SKM-1 treated with dmso at 0.1 percent for 144 hours (cell line): ENCODE results near the gene ITPKA.

Experiments used
- DNase-seq: peaks from one replicate; lab custom pipeline; 2025; ENCODE audit not compliant: unreplicated experiment; lab: John Stamatoyannopoulos, UW

Gene ITPKA

DNA sequence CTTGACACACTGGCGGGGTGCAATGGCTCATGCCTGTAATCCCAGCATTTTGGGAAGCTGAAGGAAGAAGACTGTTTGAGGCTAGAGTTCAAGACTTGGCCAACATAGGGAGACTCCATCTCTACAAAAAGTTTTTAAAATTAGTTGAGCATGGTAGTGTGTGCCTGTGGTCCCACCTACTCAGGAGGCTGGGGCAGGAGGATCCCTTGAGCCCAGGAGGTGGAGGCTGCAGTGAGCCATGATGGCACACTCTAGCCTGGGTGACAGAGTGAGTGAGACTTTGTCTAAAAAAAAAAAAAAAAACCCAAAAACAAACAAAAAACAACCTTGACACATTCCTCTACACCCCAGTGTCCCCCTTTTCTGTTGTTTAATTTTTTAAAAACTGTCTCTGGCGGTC, 4.0 kb upstream of the ITPKA start:
- no peak for DNase-seq

DNA sequence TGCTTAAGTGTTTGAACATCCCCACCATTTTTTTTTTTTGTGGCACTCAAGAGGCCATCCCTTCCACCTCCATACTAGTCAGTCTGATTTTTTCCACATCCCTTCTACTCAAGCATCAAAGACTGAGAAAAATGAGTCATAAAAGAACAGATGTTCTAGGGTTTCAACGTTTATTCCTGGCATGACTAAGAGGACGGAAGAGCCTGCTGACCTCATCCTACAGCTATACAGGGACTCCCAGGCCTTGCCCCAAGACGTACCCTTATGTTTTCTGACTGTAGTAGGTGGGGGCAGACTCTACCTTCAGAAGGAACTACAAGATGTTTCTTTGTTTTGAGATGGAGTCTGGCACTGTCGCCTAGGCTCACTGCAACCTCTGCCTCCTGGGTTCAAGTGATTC, 3.3 kb upstream of the ITPKA start:
- no peak for DNase-seq

DNA sequence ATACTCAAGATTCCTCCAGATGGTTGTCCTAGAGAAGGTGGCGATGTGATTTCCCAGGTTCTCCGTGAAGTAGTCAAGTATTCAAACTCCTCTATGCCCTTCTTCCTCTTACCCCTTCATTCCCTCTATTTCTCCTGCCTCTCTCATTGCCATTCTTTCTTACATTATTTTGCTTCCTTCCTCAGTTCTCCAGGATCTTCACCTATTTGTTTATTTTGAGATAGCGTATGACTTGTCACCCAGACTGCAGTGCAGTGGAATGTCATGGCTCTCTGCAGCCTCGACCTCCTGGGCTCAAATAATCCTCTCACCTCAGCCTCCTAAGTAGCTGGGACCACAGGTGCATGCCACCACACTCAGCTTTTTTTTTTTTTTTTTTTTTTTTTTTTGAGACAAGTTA, 1.8 kb upstream of the ITPKA start:
- DNase-seq: no peak

DNA sequence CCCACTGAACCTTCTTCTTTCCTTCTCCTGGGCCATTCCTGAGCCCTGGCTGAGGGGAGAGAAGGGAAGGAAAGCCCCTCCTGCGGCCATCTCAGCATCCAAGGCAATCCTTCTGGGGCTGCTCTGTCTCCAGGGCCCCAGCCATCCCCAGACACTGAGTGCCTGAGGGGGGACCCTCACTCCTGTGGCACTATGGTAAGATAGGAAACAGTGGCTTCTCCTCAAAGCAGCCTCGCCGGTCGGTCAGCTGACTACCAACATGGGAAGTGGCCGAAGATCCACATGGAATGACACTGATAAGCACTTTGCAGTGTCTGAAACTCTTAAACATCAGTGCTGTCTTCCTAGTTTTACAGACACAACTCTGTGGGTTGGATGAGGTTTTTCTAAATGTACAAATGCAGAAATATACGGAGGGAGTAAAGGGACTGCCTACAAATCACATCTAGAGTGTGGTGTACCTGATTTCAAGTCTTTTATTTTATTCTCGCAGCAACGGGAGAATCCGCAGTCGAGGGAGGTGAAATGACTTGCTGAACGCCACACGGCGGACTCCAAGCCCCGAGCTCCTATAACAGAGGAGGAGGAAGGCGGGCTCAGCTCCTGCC, 973 bp upstream of the ITPKA start:
- DNase-seq: no peak

DNA sequence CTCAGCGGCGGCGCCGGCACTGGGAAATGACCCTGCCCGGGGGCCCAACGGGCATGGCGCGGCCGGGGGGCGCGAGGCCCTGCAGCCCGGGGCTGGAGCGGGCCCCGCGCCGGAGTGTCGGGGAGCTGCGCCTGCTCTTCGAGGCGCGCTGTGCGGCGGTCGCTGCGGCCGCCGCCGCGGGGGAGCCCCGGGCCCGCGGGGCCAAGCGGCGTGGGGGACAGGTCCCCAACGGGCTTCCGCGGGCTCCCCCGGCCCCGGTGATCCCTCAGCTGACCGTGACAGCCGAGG, 172 bp downstream of the ITPKA start:
- no peak for DNase-seq

DNA sequence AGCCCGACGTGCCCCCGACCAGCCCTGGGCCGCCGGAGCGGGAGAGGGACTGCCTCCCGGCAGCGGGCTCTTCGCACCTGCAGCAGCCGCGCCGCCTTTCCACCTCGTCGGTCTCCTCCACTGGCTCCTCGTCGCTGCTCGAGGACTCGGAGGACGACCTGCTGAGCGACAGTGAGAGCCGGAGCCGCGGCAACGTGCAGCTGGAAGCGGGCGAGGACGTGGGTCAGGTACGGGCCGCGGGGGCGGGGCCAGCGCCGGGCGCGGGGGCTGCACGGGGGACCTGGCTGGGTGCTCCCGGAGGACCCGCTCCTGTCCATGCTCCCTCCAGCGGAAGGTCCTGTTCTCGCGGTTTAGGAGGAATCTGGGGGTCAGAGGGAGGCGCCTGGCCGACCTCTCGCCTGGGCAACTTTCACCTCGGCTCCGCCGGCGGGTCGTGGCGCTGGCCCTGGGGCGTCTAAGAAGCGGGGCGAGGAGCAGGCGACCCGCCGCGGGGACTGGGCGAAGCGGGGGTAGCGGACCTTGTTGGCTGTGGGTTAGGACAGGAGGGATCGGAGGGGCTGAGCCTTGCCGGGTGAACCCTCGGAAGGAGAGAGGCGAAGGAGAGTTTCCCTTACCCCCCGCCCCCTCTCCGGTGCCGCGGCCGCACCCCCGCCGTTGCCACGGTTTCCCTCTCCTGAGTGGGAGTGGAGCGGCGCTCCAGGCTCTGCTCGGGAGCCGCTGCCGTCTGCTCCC, 682 bp downstream of the ITPKA start:
- DNase-seq: no peak

DNA sequence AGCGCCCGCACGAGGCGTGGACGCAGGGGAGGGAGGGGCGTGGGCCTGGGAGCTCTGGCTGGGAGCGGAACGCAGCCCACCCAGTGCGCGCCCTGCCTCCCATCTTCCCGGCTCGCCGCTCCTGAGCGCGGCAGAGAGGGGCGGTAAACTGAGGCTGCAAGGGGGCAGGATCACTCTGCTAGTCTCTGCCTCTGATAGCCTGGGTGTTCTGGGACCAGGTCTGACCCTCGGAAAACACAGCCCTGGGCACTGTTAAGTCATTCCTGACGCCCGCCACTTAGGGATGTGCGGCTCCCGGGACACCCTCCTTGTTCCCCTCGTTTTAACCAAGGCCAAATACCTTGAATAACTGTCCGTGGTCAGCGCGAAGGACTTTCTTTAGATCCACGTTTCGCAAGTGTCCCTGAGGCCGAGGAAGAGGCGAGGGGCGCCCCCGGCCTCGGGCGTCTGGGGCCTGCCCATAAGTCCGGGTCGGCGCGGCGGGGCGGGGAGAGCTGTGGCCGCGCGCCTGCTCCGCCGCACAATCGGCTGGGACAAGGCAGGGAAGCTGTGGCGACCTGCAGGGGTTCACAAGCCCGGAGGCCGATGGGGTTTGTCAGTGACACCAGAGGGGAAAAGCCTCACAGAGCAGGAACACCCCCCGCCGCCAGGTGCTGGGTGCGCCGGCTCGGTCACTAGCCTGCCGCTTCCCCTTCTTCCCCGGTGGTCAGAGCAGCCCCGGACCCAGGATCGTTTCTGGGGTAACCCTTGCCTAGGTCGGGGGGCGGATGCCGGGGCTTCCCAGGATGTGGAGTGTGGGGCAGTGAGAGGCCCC, 1.5 kb downstream of the ITPKA start:
- no peak for DNase-seq

DNA sequence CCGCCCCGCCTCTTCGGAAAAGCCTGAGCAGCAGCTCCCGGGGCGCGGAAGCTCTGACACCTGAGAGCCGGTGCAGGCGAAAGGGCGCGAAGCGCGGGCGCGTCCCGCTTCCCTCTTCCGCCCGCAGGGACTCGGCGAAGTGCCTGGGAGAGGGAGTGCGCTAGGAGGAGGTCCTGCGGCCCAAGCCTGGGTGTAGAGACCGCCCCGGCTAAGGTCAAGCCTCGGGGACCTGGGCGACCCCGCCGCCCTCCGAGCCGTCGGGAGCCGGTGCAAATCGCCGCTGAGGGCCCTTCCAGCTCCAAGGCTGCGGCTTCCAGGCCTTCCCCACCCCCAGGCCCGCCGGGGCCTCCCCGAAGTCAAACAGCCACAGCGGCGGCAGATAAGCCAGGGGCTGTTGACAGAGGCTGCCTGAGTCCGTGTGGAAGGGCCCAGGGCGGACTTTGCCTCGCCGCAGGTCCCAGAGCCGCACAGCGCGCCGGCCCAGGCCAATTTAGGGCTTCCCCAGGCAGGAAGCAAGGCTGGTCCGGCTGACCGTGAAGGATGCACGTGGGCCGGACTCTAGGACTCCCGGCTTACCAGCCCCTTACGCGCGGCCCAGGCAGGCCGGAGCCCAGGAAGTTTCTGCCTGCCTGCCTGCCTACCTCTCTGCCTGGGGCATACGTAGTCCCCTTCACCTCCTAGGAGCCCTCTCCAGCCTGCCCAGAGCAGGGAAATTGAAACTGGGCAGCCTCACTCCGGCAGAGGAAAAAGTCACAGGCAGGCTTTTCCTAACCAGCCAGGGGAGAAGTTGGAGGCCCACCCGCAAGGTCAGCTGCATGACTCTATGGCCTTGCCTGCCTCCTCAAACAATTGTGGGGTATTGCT, 2.3 kb downstream of the ITPKA start:
- no peak for DNase-seq

DNA sequence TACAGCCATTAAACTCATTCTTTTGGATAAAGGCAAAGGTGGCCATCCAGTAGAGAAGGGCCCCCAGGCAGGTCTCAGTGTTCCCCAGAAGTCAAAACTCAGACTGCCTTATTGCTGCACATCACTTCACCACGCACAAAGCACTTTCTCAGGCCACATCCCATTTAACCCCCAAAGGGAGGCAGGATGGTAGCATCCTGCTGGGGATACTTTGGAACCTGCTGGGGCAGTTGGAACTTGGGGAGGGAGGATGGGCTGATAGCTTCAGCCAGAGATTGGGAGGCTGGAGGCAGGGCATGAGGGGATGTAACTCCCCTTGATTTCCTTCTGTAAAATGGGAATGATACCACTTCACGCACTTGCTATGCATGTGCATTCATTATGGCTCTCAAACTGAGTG, 5.0 kb downstream of the ITPKA start:
- no peak for DNase-seq

DNA sequence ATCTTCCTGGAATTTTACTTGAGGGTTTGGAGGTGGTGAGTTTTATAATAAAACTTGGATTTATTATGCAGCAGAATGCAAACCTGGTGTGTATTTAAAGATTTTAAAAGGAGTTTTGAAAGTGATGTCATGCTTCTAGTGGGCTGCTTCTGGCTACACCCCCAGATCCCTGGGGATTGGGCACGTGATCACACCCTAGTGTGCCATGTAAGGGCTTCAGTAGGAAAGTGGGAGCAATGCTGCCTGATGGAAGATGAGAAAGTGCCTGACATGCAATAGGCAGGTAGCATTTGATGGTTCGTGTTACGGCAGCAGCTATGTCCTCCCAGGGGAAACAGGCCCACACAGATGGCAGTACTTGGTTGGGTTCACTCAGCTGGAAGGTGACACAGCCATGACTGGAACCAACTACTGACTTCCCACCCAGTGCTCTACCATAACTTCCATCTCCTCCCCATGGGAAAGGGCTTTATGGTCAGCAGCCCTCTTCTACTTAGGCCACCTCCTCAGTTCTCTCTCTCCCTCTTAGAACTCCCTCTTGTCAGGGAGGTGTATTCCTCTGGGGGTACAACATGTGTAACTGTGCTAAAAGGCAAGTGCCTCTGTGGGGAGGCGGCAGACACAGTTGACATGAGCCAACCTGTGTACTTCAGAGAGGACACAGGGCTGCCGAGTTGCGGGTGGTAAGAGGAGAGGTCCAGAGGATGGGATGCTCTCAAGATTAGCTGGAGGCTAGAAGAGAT, 5.6 kb downstream of the ITPKA start:
- no peak for DNase-seq

DNA sequence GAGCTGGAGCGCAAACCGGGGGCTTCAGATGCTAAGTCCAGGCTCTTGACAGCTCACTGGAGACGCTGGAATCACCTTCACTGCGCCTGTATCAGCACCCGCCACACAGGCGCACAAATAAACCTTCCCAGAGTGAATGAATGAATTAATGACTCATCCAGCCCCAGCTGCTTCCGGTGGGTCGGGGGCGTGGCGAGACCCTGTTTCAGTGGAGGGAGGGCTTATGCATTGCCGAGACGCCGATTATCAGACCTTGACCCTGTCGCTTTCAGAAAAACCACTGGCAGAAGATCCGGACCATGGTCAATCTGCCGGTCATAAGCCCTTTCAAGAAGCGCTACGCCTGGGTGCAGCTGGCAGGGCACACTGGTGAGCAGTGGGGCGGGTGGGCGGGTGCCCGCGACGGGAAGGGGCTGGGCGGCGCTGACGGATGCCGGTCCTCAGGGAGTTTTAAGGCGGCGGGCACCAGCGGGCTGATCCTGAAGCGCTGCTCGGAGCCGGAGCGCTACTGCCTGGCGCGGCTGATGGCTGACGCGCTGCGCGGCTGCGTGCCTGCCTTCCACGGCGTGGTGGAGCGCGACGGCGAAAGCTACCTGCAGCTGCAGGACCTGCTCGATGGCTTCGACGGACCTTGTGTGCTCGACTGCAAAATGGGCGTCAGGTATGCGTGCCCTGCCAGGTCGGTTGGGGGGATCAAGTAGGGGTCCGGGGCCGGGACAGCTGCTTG, 7.7 kb downstream of the ITPKA start:
- DNase-seq: no peak

DNA sequence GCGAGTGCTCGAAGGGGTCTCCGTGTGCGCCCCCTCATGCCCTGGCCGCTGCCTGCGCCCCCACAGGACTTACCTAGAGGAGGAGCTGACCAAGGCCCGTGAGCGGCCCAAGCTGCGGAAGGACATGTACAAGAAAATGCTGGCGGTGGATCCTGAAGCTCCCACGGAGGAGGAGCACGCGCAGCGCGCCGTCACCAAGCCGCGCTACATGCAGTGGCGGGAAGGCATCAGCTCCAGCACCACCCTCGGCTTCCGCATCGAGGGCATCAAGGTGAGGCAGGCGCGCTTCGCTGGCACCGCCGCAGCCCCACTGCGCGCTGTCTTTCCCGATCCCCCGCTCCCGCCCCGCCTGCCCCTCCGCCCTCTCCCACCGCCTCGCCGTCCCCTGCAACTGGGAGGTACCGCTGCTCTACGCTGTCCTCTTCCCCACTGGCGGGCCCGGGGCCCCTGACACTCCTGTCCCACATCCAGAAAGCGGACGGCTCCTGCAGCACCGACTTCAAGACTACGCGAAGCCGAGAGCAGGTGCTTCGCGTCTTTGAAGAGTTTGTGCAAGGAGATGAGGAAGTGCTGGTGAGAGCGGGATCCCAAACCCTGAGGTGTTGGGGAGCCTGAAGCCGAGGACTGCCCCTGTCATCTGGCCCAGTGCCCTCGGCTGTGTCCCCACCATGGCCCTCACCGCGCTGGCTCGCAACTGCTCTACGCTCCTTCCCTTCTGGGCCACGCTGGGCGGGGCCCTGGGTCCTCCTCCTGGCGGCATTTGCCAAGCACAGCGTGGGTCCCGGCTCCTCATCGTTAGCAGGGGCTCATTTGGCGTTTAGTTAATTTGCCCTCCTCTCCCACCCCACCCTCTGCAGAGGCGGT, 8.5 kb downstream of the ITPKA start:
- no peak for DNase-seq

DNA sequence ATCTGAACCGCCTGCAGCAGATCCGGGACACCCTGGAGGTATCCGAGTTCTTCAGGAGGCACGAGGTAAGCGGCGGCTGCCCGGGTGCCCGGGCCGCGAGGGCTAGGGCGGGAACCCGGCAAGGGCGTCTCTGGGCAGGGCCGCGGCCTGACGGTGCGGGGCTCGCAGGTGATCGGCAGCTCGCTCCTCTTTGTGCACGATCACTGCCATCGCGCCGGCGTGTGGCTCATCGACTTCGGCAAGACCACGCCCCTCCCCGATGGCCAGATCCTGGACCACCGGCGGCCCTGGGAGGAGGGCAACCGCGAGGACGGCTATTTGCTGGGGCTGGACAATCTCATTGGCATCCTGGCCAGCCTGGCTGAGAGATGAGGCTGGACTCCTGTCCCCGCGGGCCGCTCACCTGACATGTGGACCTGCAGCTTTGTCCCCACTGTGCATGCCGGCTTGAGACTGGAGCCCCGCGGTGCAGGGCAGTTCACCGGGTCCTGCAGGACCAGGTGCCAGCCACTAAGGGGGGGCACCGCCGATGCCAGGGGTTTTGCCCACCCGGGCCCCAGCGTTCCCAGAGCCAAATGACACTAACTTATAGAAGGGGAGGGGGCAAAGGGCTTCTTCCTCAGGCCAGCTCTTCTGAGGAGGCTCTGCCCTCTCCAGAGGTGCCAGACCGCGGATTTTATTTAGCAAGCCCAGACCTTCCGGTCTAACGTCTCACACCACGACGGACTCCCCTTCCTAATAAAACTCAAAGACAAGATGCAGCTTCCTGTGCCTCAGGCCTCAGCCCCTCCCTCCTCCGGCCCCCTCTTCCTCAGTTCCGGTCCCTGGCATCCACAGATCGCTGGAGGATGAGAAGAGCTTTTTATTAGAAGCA, 9.4 kb downstream of the ITPKA start:
- DNase-seq: no peak

DNA sequence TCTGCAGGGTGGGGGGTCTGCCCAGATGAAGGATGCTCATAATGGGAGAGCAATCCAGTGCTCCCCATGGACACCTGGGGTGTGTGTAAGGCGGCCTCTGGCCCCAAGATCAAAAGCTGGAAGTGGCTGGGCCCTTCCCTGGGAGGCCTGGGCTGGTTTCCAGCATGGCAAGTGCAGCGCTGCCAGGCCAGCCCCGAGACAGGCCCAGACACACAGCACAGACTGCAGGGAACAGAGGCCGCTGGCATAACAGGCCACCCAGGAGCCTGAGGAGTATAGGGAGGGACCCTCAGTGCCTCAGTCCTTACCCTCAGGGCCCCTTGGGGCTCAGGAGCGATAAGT, 10.0 kb downstream of the ITPKA start:
- no peak for DNase-seq

DNA sequence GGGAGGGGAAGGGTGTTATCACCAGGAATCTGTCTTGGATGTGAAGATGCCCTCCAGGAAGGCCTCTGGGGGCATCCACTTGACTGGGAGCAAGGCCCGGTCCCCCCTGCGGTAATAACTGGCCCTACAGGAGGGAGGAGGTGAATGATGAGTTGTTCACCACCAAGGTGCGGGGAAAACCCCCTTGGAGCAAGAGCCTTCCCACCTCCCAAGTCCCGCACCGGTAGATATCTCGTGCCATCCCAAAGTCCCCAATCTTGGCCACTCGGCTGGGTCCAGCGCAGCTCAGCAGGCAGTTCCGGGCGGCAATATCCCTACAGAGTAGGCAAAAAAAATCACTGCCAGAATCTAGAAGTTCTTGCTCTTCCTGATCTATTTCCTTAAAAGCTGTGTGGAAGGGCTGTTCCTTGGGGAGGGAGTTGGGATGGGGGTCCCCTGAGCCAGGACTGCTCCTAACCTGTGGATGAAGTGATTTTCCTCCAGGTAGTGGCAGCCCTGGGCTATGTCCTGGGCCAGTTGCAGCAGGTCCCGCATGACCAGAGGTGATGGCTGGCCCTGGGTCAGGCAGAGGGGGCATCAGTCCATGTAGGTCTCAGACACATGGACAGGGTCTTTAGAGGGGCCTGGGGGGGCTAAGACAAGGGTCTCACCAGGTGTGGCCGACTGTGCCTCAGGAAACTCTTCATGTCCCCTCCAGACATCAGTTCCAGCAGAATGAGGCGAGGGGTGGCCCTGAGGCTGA, 11.2 kb downstream of the ITPKA start:
- no peak for DNase-seq

DNA sequence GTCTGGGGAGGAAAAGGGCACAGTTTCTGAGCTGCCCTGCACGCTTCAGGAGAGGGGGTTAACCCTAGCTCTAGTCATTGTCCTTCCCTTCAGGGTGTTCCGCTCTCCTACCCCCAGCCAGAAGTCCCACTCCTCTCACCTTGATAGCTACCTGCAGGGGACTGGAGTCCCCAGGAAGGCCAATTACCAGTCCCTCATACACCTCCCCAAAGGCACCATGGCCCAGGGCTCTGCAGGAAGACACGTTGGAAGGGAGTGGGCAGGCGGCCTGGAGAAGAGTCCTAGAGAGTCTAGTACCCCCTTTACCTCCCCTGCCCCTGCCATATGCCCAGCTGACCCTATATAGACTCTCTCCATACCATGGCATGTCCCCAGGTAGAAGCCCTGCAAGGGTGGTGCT, 12.1 kb downstream of the ITPKA start:
- no peak for DNase-seq

DNA sequence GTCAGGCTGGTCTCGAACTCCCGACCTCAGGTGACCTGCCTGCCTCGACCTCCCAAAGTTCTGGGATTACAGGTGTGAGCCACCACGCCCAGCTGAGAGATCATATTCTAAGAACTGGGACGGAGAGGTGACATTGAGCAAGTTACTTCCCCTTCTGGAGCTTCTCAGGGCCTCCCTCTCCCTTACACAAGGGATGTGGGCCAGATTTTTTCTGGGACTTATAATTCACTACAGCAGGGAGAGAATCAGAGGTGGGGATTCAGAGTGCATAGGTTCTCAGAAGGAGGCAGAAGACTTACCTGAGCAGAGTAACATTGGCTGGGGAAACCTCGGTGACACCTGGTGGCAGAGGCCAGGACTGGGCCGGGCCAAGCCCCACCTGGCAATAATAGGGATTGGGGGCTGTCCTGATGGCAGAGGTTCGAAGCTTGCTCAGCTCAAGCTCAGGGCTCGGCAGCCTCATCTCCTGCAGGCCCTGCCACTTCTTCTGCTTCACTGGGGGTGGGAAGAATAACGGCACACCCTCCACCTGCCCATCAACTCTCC, 13.2 kb downstream of the ITPKA start:
- DNase-seq: peak; percentile 49
